Inflammatory macrophage treated with lipopolysaccharide for 1 hour (primary cell): ENCODE results near the gene ACTN3.
A peak's percentile ranks its signal among the peaks of the same experiment; 100 is the strongest.

Experiments
- DNase-seq, 2 donors: peaks; one replicate each; pipeline ENCODE4 v3.0.0-alpha.2; 2020 to 2022

Gene ACTN3

DNA sequence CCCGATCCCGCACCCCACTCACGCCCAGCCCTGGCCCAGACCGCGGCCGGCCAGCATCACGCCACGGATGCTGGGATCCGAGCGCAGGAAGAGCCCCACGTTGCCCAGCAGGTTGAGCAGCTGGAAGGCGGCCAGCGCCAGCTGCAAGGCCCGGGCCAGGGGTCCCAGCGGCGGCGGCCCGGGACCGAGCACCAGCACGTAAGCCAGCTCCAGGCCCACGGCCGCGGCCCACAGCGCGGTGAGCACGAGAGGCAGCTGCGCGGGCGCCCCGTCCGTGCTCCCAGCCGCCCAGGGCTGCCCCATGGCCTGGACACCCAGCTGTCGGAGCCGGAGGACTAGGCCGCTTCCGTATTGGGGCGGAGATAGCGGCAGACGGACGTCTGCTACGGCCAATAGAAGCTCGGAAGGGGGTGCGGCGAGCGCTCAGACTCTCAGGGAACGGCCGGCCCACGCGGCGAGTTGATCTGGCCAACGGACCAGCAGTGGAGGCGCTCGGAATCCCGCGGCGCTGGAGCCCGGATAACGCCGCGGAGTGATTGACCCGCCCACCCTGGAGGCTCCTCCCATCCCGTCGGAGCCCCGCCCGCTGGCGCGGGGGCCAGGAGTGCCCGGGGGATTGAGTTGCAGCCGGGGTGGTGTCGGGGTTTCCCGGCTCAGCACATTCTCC is 869 bp upstream of the ACTN3 start, which contains the start of gene ZDHHC24:
Gene ZDHHC24, minus strand, starts transcription at position 348 of the 667 bp plus-strand sequence. Its CDS starts 45 bp downstream, at position 303.
- peak; percentile 99 for DNase-seq

DNA sequence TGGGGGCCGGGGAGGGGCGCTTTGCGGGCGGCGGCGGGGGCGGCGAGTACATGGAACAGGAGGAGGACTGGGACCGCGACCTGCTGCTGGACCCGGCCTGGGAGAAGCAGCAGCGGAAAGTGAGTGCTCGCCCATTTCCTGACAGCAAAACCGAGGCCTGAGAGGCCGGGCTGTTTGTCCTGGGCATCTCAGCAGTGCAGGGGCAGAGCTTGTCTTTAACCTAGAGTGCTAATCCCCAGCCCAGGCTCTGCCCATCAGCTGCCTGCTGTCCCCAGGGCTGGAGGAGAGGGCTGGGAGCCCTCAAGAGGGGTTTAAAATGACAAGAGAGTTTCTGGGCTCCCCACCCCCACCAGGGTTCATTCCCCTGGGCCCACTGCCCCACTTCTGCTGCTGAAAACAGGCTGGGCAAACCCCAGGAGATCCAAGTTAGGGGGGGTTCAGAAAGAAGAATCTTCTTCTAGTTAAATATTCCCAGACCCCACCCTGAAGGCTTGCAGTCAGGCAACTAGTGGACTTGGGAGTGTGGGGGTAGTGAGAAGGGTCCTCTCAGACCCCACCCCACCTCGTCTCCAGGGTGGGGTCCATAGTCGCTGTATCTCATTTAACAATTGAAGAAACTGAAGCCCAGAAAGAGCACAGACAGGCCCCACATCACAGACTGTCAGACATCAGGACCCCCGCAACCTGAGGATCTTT is 411 bp downstream of the ACTN3 start:
- DNase-seq = no peak

DNA sequence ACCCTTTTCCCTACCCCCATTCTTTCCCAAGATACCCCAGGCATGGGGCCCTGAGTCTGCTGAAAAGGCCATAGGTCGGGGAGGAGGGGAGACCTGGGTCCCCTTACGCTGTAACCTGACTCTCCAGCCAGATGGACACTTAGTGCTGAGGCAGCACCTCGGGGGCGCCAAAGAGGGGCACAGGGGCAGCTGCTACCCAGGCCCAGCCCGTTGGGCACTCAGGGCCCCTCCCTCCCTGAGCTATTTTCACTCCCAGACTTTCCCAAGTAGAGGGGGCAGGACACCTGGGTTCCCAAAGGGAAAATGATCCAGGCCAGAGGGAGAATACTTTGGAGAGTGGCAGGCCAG is 933 bp downstream of the ACTN3 start:
- no peak for DNase-seq

DNA sequence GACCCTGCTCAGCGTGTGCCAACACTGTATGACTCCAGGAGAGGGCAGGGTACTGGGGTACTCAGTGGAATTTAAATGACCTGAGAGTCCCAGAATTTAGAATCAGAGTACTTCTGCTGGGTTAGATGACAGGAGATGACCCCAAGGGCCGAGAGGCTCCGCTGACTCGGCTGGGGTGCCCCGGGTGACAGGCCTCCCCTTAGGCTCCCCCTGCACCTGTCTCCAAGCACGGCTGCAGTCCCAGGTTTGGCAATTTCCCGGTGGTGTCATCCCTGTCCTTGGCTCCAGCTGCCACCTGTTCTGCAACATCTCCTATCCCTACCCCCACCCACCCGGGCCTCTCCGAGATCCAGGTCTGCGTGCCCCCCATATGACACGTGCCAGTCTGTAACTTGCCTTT is 1.3 kb downstream of the ACTN3 start:
- no peak for DNase-seq

DNA sequence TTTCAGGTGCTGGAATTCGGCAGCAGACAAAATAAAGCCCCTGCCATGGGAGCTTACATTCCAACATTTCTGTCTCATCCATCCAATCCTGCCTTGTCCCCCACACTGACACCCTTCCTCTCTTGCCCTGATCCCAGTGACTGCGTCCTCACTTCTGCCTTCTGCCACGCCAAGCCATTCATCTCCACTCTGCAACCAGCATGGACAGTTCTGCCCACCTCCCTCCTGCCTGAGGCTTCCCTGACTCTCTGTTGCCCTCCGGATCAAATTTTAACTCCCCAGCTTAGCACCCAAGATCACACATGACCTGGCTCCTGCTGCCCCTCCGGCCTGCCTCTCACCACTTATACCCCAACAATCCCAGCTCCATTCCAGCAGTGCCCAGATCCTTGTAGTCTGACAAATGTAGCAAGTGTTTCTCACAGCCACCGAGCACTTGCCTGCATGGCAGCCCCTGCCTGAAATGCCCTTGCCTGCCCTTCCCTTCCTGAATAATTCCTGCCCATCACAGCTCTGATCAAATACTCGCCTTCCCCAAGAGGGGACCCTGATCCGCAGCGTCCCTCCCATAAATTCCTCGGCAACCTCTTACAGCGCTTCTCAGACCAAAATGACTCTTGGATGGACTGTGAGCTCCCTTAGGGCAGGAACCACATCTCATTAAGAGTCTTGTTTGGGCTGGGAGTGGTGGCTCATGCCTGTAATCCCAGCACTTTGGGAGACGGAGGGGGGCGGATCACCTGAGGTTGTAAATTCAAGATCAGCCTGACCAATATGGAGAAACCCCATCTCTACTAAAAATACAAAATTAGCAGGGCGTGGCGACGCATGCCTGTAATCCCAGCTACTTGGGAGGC is 2.3 kb downstream of the ACTN3 start:
- no peak for DNase-seq

DNA sequence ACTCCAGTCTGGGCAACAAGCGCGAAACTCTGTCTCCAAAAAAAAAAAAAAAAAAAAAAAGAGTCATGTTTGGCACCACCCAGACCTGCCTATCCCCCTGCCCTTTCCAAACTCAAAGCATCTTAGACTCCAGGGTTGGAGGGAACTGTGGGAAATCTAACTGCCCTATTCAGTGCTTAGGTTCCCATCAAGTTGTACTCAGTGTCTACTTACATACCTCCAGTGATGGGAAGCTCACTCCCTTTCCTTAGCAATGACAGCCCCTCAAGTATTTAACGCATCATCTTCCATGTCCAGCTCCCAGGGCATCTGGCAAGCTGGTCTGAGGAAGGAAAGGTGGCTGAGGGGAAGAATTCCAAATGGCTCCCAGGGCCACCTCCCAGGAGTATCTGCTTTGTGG is 3.0 kb downstream of the ACTN3 start:
- no peak for DNase-seq

DNA sequence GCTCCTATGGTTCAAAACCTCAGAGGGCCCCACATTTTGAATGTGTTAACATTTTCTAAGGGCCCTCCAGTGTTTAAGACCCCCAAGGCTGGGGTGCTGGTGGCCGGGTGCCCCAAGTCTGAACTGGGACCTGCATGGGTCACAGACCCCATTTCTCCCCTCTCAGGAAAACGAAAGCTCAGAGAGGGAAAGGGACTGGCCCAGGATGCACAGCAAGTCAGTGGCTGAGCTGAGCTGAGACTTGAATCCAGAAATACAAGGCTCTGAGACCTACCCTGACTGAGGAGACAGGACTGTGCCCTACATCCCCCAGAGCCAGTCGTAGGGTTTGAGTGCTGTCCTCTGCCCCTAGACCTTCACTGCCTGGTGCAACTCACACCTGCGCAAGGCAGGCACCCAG is 4.2 kb downstream of the ACTN3 start:
- no peak for DNase-seq

DNA sequence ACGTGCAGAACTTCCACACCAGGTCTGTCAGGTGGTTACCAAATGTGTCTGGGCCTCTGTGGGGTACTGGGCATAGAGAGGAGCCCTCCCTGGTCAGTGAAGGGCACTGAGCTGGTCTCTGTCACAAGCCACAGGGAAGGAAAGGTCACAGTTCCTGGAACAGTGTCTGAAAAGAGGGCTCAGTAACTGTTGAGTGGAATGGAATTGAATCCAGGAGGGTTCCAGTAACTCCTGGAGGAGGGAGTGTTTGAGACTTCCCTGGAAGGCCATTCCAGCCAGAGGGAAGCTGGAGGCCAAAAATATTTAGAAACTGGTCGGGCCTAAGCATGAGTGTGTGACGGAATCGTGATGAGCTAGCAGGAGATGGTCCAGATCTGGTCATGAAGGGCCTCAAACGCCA is 7.9 kb downstream of the ACTN3 start:
- DNase-seq = no peak

DNA sequence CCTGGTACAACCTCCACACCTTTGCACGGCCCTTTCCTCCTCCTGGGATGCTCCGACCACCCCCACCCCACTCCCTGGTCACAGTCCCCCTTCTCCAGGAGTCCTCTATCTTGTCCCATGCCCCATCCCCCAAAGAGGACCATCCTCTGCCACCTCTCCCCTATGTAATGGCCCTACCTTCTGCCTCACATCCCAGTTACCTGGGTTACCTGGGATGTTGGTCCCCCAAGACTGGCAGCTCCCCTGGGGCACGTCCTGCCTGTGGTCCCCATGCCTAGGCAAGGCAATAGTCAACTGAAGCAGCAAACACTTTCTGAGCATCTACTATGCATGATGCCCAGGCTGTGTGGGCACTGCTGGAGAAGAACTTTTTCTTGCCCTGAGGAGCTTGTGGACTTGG is 8.7 kb downstream of the ACTN3 start:
- DNase-seq = no peak

DNA sequence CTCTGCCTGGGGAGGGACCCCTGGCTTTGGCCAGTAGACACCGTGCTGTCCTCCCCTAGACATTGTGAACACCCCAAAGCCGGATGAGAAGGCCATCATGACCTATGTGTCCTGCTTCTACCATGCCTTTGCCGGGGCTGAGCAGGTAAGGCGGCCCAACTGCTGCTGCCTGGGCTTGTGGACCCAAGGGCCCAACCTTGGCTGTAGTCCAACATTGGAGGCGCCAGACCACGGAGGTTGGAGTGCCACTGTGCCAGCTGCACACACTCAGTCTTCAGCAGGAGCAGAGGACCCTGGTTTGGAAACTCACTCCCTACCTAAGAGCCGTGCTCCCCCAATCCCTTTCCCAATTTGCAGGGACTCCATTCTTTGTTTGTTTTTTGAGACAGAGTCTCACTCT is 9.4 kb downstream of the ACTN3 start:
- DNase-seq = no peak

DNA sequence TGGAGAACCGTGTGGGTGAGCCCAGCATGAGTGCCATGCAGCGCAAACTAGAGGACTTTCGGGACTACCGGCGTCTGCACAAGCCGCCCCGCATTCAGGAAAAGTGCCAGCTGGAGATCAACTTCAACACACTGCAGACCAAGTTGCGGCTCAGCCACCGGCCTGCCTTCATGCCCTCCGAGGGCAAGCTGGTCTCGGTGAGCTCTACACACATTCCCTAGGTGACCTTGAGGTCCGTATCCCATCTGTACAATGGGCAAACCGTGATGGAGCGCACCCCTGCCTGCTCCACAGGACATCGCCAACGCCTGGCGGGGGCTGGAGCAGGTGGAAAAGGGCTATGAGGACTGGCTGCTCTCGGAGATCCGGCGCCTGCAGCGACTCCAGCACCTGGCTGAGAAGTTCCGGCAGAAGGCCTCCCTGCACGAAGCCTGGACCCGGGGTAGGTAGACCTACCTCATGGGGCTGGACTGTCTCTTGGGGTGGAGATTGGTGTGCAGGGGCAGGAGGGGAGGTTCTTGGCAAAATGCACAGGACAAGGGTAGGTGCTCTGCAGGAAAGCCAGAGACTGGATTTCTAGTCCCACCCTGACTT is 11.1 kb downstream of the ACTN3 start:
- DNase-seq = no peak

DNA sequence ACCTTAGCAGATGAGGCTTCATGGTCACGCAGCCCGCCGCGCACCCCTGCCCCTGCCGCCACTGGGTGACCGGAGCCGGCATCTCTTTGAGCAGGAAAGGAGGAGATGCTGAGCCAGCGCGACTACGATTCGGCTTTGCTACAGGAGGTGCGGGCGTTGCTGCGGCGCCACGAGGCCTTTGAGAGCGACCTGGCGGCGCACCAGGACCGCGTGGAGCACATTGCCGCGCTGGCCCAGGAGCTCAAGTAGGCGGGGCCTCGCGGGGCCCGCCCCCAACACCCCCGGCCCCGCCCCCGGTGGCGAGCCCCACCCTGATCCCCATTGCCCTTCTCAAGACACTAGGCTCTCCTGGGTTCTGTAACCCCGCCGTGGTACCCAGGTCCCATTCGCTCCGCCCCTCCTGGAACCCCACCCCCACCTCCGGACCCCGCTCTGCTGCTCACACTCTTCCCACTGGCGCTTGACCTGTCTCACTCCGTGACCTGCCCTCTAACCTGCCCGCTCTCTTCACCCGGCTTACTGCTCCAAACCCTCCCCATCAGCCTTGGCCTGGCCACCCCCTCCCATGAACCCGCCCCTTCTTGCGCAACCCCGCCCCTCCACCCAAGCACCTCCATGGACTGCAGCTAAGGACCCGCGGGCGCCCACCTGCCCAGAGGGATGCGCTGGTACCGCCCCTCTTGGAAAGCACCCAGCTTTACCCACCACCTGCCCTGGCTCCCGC is 12.6 kb downstream of the ACTN3 start:
- DNase-seq = no peak

DNA sequence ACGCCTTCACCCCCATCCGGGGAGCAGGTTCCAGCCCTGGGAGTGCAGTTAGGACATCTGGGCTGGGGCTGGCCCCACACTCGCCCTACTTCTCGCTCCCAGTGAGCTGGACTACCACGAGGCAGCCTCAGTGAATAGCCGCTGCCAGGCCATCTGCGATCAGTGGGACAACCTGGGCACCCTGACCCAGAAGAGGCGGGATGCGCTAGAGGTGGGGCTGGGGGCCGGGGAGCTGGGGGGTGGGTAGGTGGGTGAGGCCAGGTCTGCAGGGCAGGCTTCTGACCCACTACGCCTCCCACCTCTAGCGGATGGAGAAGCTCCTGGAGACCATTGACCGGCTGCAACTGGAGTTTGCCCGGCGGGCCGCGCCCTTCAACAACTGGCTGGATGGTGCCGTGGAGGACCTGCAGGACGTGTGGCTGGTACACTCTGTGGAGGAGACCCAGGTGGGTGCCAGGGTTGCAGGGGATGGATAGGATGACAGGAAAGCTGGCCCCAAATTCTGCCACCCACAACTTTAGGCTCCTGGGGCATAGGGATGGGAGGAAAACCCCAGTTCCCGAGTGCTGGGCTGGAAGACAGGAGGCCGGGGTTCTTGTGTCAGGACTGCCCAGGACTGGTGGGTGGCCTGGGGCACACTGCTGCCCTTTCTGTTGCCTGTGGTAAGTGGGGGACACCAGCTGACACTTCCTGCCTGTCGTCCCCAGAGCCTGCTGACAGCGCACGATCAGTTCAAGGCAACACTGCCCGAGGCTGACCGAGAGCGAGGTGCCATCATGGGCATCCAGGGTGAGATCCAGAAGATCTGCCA is 13.4 kb downstream of the ACTN3 start:
- DNase-seq = no peak

DNA sequence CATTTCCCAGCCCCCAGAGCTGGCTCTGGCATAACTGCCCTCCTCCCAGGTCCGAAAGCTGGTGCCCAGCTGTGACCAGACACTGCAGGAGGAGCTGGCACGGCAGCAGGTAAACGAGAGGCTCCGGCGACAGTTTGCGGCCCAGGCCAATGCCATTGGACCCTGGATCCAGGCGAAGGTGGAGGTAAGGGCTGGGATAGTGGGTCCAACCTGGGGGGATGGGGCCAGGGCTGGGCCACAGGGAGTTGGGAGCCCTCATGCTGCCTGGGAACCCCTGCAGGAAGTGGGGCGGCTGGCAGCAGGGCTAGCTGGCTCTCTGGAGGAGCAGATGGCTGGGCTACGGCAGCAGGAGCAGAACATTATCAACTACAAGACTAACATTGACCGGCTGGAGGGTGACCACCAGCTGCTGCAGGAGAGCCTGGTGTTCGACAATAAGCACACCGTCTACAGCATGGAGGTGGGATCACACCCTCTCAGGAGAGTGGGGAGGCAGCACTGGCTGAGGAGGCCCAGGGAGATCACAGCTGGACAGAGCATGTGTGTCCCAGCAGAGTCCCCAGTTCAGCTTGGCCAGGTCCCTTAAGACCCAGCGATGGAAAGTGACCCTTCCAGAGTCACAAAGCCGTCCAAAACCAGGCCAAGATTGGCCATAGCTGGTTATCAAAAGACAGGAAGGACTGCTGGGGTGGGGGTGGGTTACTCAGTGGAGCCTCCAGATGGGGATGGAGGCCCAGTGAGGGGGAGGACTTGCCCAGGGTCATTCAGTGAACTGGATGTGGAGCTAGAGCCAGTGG is 14.7 kb downstream of the ACTN3 start:
- no peak for DNase-seq

DNA sequence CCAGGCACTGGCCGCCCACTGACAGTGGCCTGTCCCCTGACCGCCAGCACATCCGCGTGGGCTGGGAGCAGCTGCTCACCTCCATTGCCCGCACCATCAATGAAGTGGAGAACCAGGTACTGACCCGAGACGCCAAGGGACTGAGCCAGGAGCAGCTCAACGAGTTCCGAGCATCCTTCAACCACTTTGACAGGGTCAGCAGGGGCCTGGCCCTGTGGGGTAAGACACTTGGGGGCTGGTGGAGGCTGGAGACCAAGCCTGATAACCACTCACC is 15.2 kb downstream of the ACTN3 start:
- DNase-seq = no peak

DNA sequence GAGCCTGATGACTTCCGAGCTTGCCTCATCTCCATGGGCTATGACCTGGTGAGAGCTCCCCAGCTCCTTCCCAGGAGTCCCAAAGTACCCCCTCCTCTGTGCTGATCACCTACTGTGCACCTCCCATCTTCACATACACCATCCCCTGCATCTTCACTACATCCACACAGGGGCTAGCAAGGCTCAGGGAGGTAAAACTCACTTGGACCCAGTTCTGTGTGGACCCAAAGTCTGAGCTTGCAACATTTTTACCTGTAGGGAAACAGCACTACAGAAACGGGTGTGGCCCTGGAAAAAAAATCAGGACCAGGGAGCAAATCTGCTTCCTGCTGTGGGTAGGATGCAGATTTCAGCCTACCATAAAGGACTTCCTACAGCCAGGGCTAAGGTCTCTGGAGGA is 15.6 kb downstream of the ACTN3 start:
- no peak for DNase-seq

DNA sequence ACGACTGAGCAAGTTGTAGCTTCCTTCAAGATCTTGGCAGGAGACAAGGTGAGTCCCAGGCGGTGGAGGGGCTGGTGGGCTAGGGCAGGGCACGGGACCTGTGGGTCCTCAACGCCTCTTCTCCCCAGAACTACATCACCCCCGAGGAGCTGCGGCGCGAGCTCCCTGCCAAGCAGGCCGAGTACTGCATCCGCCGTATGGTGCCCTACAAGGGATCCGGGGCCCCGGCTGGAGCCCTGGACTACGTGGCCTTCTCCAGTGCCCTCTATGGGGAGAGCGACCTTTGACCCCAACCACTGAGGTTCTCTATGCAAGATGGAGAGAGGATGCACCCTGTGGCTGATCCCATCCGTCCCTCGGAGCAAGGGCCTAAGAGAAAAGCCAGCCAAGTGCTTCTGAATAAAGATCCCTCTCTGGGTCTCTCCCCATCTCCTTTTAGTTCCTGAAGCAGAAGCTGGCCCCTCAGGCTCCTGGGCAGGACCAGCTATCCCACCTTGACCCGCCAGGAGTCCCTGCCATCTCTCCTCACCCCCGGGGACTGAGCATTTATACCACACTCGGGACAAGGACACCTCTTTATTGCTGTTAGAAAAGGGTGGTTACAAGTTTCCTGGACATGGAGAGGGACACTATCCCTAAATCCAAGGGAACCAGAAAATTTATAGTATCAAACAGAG is 16.3 kb downstream of the ACTN3 start:
- DNase-seq = no peak

DNA sequence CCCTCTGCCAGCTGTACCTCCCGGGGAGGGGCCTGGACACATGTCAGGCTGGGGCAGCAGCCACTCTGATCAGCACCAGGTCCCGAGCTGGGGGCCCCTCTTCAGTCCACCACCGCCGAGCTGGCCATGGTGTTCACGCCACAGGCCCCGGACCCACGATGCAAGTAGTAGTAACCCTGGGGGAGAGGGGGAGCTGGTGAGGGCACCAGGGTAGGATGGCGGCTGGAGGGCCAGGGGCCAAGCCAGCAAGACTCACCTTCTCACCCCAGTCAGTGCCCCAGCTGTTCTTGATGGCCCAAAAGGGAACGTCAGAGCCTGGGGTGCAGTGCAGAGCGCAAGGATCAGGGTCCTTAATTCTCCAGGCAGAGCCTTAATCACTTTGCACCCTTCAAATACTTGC is 17.1 kb downstream of the ACTN3 start:
- no peak for DNase-seq

DNA sequence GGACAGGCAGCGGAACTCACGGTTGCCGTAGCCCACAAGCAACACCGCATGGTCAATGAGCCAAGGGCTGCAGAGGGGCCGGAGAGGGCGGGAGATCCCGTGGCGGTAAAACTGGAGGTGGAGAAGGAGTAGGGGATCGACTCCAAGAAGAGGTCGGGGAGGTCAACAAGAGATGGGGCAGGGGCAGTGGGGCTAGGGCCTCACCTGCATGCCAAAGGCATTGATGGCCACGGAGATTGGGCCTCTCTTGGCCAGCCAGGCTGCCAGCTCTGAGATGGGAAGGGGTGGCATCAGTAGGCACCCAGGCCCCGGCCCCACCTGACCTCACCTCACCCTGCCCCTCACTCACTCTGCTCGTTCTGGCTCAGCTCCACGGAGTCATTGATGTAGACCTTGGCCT is 17.8 kb downstream of the ACTN3 start:
- no peak for DNase-seq

DNA sequence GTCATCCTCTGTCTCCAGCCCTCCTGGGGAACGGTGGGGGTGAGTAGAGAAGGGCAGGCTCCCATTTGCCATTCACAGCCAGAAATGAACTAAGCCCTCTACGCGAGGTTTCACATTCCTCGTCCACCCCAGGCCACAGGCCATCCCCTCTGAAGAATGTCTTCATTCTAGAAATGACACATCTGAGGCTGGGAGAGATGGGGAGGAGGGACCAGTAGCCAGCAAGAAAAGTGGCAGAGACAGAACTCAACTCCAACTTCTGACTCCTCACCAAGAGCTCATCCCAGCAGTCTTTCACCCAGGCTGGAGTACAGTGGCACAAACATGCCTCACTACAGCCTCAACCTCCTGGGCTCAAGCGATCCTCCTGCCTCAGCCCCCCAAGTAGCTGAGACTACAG is 18.3 kb downstream of the ACTN3 start:
- DNase-seq = no peak

DNA sequence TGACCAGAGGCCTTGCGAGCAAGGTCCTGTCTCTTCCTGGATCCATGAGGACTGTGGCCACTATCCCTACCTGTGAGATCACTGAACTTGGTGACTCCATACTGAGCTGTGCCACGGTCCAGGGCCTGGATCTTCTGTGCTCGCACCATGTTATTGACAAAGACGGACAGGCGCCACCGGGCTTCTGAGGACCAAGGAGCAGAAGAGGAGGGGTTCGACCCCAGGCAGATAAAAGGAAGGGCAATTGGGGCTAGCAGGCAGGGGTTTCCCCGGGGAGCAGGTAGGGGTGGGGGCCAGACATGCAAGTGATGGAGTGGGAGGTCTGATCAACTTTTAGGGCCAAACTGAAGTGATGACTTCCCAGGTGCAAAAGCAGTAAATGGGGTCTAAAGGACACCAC is 19.5 kb downstream of the ACTN3 start:
- DNase-seq = no peak
